H54 (cell line): ENCODE data around the gene SND1.

Experiments
- DNase-seq: peaks from one replicate; pipeline ENCODE4 v3.0.0; 2011; ENCODE audit warnings: low spot score, mixed read lengths; ENCODE audit not compliant: insufficient read length
- FAIRE-seq: peaks from 3 replicates; lab custom pipeline; 2011; peaks lifted over from hg19 to GRCh38; lab: Jason Lieb, UNC
- POLR2A ChIP-seq: IDR thresholded peaks from 2 replicates; pipeline ENCODE4 v1.6.1; 2011; ENCODE audit warnings: low read depth, mild to moderate bottlenecking, low read length

The SND1 gene

GRCh38 chr7:127765150-127765549 lies 113.2 kb downstream of the SND1 start:
- no peak for DNase-seq
- TF ChIP-seq POLR2A = no peak
- no peak for FAIRE-seq

- FAIRE-seq (no peak), DNase-seq (no peak)
- no peak for TF ChIP-seq POLR2A
These were observed 115.0 kb downstream of the SND1 start for GRCh38 chr7:127766831-127767459.

- FAIRE-seq = no peak
- no peak for DNase-seq
- no peak for TF ChIP-seq POLR2A
These were observed 116.2 kb downstream of the SND1 start for GRCh38 chr7:127768241-127768640.

GRCh38 chr7:127769137-127769536 lies 117.1 kb downstream of the SND1 start:
- no peak for DNase-seq
- no peak for TF ChIP-seq POLR2A
- no peak for FAIRE-seq

- FAIRE-seq (no peak), DNase-seq (no peak)
- TF ChIP-seq POLR2A = no peak
These were observed 117.9 kb downstream of the SND1 start for GRCh38 chr7:127769696-127770400.

GRCh38 chr7:127770885-127771284 lies 118.9 kb downstream of the SND1 start:
- no peak for TF ChIP-seq POLR2A
- DNase-seq (no peak), FAIRE-seq (peak; percentile 27)

GRCh38 chr7:127771707-127772106 lies 119.7 kb downstream of the SND1 start:
- no peak for TF ChIP-seq POLR2A
- FAIRE-seq = no peak
- DNase-seq = no peak

- DNase-seq (peak; percentile 24), FAIRE-seq (peak; percentile 87)
- TF ChIP-seq POLR2A = no peak
These were observed 124.9 kb downstream of the SND1 start for GRCh38 chr7:127776776-127777386.

- no peak for FAIRE-seq
These were observed 128.5 kb downstream of the SND1 start for GRCh38 chr7:127780489-127780888.

GRCh38 chr7:127781081-127781480 lies 129.1 kb downstream of the SND1 start:
- FAIRE-seq = no peak
- TF ChIP-seq POLR2A = no peak

More at GRCh38 chr7:127780489-127780888, 128.5 kb downstream of the SND1 start:
- DNase-seq = no peak
- TF ChIP-seq POLR2A = no peak

GRCh38 chr7:127782075-127782474 lies 130.1 kb downstream of the SND1 start:
- DNase-seq = no peak
- FAIRE-seq = peak; percentile 41
- TF ChIP-seq POLR2A = no peak

More at GRCh38 chr7:127781081-127781480, 129.1 kb downstream of the SND1 start:
- no peak for DNase-seq

- no peak for TF ChIP-seq POLR2A
- no peak for DNase-seq
- FAIRE-seq = no peak
These were observed 130.9 kb downstream of the SND1 start for GRCh38 chr7:127782654-127783559.

- TF ChIP-seq POLR2A = no peak
- DNase-seq = no peak
- FAIRE-seq = no peak
These were observed 134.2 kb downstream of the SND1 start for GRCh38 chr7:127786184-127786583.
